Loucy (cell line): ENCODE measurements around the gene NECTIN1.

Experiments used
- H2AFZ ChIP-seq: fragments of 200-600 bp; sonication (generic); 2 replicates; pipeline ENCODE4 v1.6.0; 2016; ENCODE audit warnings: antibody characterized with exemption, mild to moderate bottlenecking, low read length, moderate library complexity
- H3F3A ChIP-seq: fragments of 200-600 bp; 2 replicates; pipeline ENCODE4 v1.6.0; 2016; ENCODE audit warnings: antibody characterized with exemption, low read depth, mild to moderate bottlenecking
- H3K27me3 ChIP-seq: fragments of 200-600 bp; sonication (generic); 2 replicates; pipeline ENCODE4 v1.6.1; 2014; ENCODE audit warnings: low read length, mild to moderate bottlenecking; ENCODE audit not compliant: insufficient read depth, poor library complexity, severe bottlenecking
- H3K36me3 ChIP-seq: fragments of 200-600 bp; sonication (generic); 2 replicates; pipeline ENCODE4 v1.6.1; 2016; ENCODE audit warnings: low read length; ENCODE audit not compliant: insufficient read depth
- H3K4me1 ChIP-seq: fragments of 200-600 bp; sonication (generic); 2 replicates; pipeline ENCODE4 v1.5.1; 2014; ENCODE audit warnings: low read length, mild to moderate bottlenecking; ENCODE audit not compliant: insufficient read depth, poor library complexity, severe bottlenecking
- H3K4me2 ChIP-seq: fragments of 200-600 bp; sonication (generic); 2 replicates; pipeline ENCODE4 v1.6.0; 2014; ENCODE audit warnings: antibody characterized with exemption, low read length, low read depth, mild to moderate bottlenecking; ENCODE audit not compliant: poor library complexity, severe bottlenecking
- H3K4me3 ChIP-seq: fragments of 200-600 bp; sonication (generic); 2 replicates; pipeline ENCODE4 v1.5.1; 2014; ENCODE audit warnings: low read length, mild to moderate bottlenecking, mixed read lengths; ENCODE audit not compliant: poor library complexity, severe bottlenecking
- H3K79me2 ChIP-seq: fragments of 200-600 bp; sonication (generic); 2 replicates; pipeline ENCODE4 v1.6.1; 2014; ENCODE audit warnings: low read length; ENCODE audit not compliant: insufficient read depth
- H3K9ac ChIP-seq: fragments of 200-600 bp; sonication (generic); 2 replicates; pipeline ENCODE4 v1.6.0; 2014; ENCODE audit warnings: mild to moderate bottlenecking, low read depth, low read length, moderate library complexity; ENCODE audit not compliant: poor library complexity, severe bottlenecking
- H3K9me2 ChIP-seq: fragments of 200-600 bp; sonication (generic); replicated peaks from 2 replicates; pipeline ENCODE4 v1.6.1; 2016; ENCODE audit warnings: low read depth, low read length, mixed read lengths
- H3K9me3 ChIP-seq: fragments of 200-600 bp; sonication (generic); 2 replicates; pipeline ENCODE4 v1.6.1; 2014; ENCODE audit warnings: mild to moderate bottlenecking, antibody characterized with exemption, low read length, low read depth; ENCODE audit not compliant: insufficient read depth
- H4K20me1 ChIP-seq: fragments of 200-600 bp; sonication (generic); 2 replicates; pipeline ENCODE4 v1.6.0; 2014; ENCODE audit warnings: antibody characterized with exemption, low read length, mild to moderate bottlenecking; ENCODE audit not compliant: insufficient read depth, poor library complexity, severe bottlenecking
- EZH2phosphoT487 ChIP-seq: fragments of 200-600 bp; IDR thresholded peaks from 2 replicates; pipeline ENCODE4 v1.6.1; 2018; ENCODE audit warnings: antibody characterized with exemption, mild to moderate bottlenecking, moderate library complexity, borderline replicate concordance
- TF ChIP-seq, protein P1 (sequence below): fragments of 200-600 bp; sonication (generic); conservative IDR thresholded peaks from 2 replicates; pipeline ENCODE4 v1.5.1; 2014; ENCODE audit warnings: mild to moderate bottlenecking, antibody characterized with exemption, low read length

NECTIN1 gene

DNA sequence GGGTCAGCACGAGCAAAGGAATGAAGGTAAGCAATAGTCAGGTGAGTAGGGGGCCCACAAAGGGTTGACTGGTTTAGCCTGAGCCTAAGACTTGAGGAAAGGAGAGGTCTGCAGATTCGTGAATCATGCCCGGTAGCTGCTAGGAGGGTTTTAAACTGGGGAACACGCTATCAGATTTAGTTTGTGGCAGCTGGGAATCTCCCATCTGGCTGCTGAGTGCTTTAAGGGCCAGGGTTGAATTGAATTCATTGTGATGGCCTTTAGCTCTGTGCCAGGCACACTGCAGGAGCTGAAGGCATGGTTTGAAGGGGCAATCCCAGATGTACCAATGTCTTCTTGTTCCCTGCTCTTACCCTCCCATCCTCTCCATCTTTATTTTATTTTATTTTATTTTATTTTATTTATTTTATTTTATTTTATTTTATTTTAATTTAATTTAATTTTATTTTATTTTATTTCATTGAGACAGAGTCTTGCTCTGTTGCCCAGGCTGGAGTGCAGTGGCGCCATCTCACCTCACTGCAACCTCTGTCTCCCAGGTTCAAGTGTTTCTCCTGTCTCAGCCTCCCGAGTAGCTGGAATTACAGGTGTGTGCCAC, 1.9 kb upstream of the NECTIN1 start:
- TF ChIP-seq, protein P1, sequence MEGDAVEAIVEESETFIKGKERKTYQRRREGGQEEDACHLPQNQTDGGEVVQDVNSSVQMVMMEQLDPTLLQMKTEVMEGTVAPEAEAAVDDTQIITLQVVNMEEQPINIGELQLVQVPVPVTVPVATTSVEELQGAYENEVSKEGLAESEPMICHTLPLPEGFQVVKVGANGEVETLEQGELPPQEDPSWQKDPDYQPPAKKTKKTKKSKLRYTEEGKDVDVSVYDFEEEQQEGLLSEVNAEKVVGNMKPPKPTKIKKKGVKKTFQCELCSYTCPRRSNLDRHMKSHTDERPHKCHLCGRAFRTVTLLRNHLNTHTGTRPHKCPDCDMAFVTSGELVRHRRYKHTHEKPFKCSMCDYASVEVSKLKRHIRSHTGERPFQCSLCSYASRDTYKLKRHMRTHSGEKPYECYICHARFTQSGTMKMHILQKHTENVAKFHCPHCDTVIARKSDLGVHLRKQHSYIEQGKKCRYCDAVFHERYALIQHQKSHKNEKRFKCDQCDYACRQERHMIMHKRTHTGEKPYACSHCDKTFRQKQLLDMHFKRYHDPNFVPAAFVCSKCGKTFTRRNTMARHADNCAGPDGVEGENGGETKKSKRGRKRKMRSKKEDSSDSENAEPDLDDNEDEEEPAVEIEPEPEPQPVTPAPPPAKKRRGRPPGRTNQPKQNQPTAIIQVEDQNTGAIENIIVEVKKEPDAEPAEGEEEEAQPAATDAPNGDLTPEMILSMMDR, result no peak
- TF ChIP-seq EZH2phosphoT487, result no peak
- H3K9me3 ChIP-seq, result no peaks in the 10 kb centered on the region

DNA sequence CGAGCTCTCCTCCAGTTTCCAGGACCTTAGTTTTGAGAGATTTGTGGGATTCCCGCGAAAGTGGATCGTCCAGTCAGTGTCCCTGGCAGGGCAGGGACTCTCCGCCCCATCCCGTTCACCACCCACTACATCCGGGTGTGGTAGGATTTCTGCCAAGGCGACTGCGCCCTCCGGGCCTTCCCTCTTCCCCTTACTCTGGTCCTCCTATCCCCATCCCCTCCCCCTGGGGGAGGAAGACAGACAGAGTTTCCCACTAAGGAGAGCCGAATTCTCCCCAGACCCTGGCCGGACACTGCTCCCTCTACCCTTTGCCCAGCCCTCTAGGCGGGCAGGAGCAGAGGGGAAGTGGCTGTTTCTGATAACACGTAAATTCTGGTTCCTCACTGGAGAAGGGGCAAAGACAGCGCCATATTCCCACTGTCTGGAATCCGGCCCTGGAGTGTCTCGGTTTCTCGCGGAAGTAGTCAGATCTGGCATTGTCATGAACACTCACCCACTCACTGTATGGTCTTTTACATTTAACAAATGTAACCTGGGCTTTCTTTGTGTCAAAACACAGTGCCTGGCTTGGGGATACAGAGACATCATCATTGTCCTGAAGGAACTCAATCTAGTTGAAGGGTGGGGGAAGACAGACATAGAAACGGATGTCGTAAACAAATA, 1.1 kb upstream of the NECTIN1 start:
- Histone ChIP-seq H3K36me3 (no peaks in the 10 kb centered on the region), H3K9me3 (no peaks in the 10 kb centered on the region), H4K20me1 (peaks cover 33% of the 10 kb centered on the region), H3F3A (no peaks in the 10 kb centered on the region), H3K9me2 (no peaks in the 10 kb centered on the region), H3K79me2 (peaks cover 34% of the 10 kb centered on the region), H3K4me1 (peaks cover 23% of the 10 kb centered on the region), H3K9ac (no peak overlapping the region), H3K4me3 (no peak overlapping the region), H2AFZ (no peak overlapping the region), H3K4me2 (no peak overlapping the region), H3K27me3 (peaks cover 4% of the 10 kb centered on the region)
- TF ChIP-seq, protein P1, result no peak
- TF ChIP-seq EZH2phosphoT487, result no peak

More for the DNA sequence above, 1.9 kb upstream of the NECTIN1 start:
- Histone ChIP-seq H3K4me1 (peaks cover 15% of the 10 kb centered on the region), H3K27me3 (peaks cover 4% of the 10 kb centered on the region), H3K9ac (no peak overlapping the region), H3K4me2 (no peak overlapping the region), H3K4me3 (no peak overlapping the region), H3F3A (no peaks in the 10 kb centered on the region), H3K9me2 (no peaks in the 10 kb centered on the region), H2AFZ (no peak overlapping the region), H3K36me3 (no peaks in the 10 kb centered on the region), H4K20me1 (peaks cover 25% of the 10 kb centered on the region), H3K79me2 (peaks cover 26% of the 10 kb centered on the region)

DNA sequence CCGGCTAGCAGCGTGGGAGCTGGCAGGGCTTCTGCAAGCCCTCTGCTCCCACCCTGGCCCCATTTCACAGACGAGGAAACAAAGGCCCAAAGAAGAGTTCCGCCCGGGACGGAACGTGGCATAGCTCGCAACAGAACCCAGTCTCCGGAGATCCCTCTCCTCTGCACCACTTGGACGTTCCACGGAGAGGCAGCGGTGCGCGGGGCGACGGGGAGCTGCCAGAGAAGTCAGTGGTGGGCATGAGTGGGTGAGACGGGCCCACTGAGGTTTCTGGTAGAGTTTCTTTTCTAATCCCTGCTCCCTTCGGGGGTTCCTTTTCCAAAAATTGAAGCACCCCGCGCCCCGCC, 554 bp upstream of the NECTIN1 start:
- H3K79me2 ChIP-seq, result peaks cover 39% of the 10 kb centered on the region
- H3K27me3 ChIP-seq, result peaks cover 4% of the 10 kb centered on the region
- peak overlapping the region; percentile 14; the same call in 1 of the 2 replicates for H2AFZ ChIP-seq
- no peaks in the 10 kb centered on the region for H3K9me3 ChIP-seq
- no peaks in the 10 kb centered on the region for H3F3A ChIP-seq
- peak overlapping the region; percentile 38 for H3K4me2 ChIP-seq
- no peaks in the 10 kb centered on the region for H3K9me2 ChIP-seq
- no peak overlapping the region for H3K9ac ChIP-seq
- peaks cover 28% of the 10 kb centered on the region for H3K4me1 ChIP-seq
- peaks cover 39% of the 10 kb centered on the region for H4K20me1 ChIP-seq
- TF ChIP-seq, protein P1, result no peak; the same call in none of the 2 replicates
- TF ChIP-seq EZH2phosphoT487, result no peak
- H3K36me3 ChIP-seq, result no peaks in the 10 kb centered on the region
- peak overlapping the region; percentile 96 for H3K4me3 ChIP-seq
